ENCODE measurements around the gene KLK4. TPM values are rescaled to one million over a fixed set of nuclear protein-coding genes. Genes with fewer than 3 reads are reported as not detected.
A peak's percentile ranks its signal among the peaks of the same experiment; 100 is the strongest.

KLK4 gene
- total and polyA plus RNA-seq, 9 of the 15 experiments (the other 6 are each of a cell fraction or from before 2014, with no cell fraction given) = not detected

GRCh38 chr19:50870417-50871089, 40.6 kb downstream of the KLK4 start (continued):
- TF ChIP-seq, protein P1, sequence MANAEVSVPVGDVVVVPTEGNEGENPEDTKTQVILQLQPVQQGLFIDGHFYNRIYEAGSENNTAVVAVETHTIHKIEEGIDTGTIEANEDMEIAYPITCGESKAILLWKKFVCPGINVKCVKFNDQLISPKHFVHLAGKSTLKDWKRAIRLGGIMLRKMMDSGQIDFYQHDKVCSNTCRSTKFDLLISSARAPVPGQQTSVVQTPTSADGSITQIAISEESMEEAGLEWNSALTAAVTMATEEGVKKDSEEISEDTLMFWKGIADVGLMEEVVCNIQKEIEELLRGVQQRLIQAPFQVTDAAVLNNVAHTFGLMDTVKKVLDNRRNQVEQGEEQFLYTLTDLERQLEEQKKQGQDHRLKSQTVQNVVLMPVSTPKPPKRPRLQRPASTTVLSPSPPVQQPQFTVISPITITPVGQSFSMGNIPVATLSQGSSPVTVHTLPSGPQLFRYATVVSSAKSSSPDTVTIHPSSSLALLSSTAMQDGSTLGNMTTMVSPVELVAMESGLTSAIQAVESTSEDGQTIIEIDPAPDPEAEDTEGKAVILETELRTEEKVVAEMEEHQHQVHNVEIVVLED (CRISPR knock-in tag; IDR thresholded peaks at IDR 0.05) = peak; percentile 75; the same call in 1 of the 2 replicates
- TF ChIP-seq ESRRA (IDR thresholded peaks at IDR 0.05; ENCODE audit: borderline replicate concordance, low read depth) (peak; percentile 81; the same call in 1 of the 2 replicates), FIP1L1 (IDR thresholded peaks at IDR 0.05; ENCODE audit: low read depth, low read length, poor library complexity, severe bottlenecking) (no peak), ZNF696 (CRISPR knock-in tag; conservative IDR thresholded peaks at IDR 0.05) (no peak), BMI1 (IDR thresholded peaks at IDR 0.05; ENCODE audit: low read length) (no peak), TEAD1 (CRISPR knock-in tag; IDR thresholded peaks at IDR 0.05) (peak in 1 of 2 experiments; percentile 76; a peak in 1 of 4 replicates), ZNF511 (CRISPR knock-in tag; IDR thresholded peaks at IDR 0.05) (peak; percentile 79), CHAMP1 (IDR thresholded peaks at IDR 0.05) (peak; percentile 83), JUNB (CRISPR knock-in tag; conservative IDR thresholded peaks at IDR 0.05) (peak; percentile 88), POLR2G (IDR thresholded peaks at IDR 0.05; ENCODE audit: low read depth, low read length) (peak; percentile 56), ATF1 (CRISPR knock-in tag; IDR thresholded peaks at IDR 0.05) (peak; percentile 98), ATF1 (tag; IDR thresholded peaks at IDR 0.05) (peak; percentile 99), IRF2 (CRISPR knock-in tag; IDR thresholded peaks at IDR 0.05) (no peak), ZNF347 (CRISPR knock-in tag; IDR thresholded peaks at IDR 0.05; ENCODE audit: low read depth) (no peak), E2F6 (IDR thresholded peaks at IDR 0.05; ENCODE audit: borderline replicate concordance in 1 of 2, extremely low read depth in 1 of 2, insufficient read depth in 1 of 2, insufficient read length in 1 of 2, low read depth in 1 of 2, low read length in 1 of 2, poor library complexity in 1 of 2, severe bottlenecking in 1 of 2) (peak; percentile 70 to 78), MNT (conservative IDR thresholded peaks at IDR 0.05) (peak; percentile 81 to 86), ZNF766 (CRISPR knock-in tag; conservative IDR thresholded peaks at IDR 0.05) (peak; percentile 96), STAT5B (CRISPR knock-in tag; IDR thresholded peaks at IDR 0.05) (no peak), ZNF12 (CRISPR knock-in tag; IDR thresholded peaks at IDR 0.05) (no peak), HCFC1 (IDR thresholded peaks at IDR 0.05; ENCODE audit: low read depth, low read length) (peak; percentile 85)

Measured in K562 (cell line).